HEK293T (cell line): ENCODE data around the gene CD36.

Source experiments
- FOXA1 ChIP-seq: fragments of 450-650 bp; IDR thresholded peaks from 2 replicates; pipeline ENCODE4 v1.6.1; 2016; ENCODE audit warnings: mild to moderate bottlenecking
- FOXK2 ChIP-seq: fragments of 450-650 bp; IDR thresholded peaks from 2 replicates; pipeline ENCODE4 v1.6.1; 2016; ENCODE audit warnings: mild to moderate bottlenecking
- HDGF ChIP-seq: fragments of 450-650 bp; IDR thresholded peaks from 2 replicates; pipeline ENCODE4 v1.6.1; 2017; ENCODE audit warnings: antibody characterized with exemption, borderline replicate concordance
- NFRKB ChIP-seq: fragments of 450-650 bp; IDR thresholded peaks from 2 replicates; pipeline ENCODE4 v1.6.1; 2016; ENCODE audit warnings: mild to moderate bottlenecking, moderate library complexity
- SP1 ChIP-seq: fragments of 450-650 bp; IDR thresholded peaks from 2 replicates; pipeline ENCODE4 v1.6.1; 2017
- SUZ12 ChIP-seq: fragments of 450-650 bp; IDR thresholded peaks from 2 replicates; pipeline ENCODE4 v1.6.1; 2016; ENCODE audit warnings: mild to moderate bottlenecking
- TF ChIP-seq, protein P1 (sequence below): fragments of 450-650 bp; IDR thresholded peaks from 2 replicates; pipeline ENCODE4 v1.6.1; 2016

DNA sequence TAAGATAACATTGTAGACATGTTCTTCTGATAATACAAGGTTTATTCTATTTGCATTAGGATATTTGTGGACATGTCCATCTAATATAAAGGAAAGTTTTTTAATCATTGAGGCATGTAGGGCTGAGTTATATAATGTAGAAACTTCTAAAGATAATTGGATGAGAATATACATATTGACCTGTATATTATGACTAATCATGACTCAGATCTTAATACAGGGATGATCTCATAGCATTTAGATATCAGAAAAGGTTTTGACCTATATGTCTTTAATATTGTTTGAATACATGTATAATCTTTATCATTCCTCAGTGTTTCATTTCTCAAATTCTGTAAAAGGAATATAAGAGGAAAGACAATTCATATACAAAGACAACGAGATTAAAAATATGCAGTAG lies 39.2 kb downstream of the CD36 start:
- TF ChIP-seq SP1 (no peak), NFRKB (no peak), FOXK2 (no peak), SUZ12 (no peak), HDGF (no peak), FOXA1 (no peak)
- TF ChIP-seq, protein P1, sequence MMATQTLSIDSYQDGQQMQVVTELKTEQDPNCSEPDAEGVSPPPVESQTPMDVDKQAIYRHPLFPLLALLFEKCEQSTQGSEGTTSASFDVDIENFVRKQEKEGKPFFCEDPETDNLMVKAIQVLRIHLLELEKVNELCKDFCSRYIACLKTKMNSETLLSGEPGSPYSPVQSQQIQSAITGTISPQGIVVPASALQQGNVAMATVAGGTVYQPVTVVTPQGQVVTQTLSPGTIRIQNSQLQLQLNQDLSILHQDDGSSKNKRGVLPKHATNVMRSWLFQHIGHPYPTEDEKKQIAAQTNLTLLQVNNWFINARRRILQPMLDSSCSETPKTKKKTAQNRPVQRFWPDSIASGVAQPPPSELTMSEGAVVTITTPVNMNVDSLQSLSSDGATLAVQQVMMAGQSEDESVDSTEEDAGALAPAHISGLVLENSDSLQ: no peak
